Measurements from ENCODE around the gene ATP9A.

GRCh38 chr20:51756653-51757052 lies 11.5 kb downstream of the ATP9A start:
- no peak for TF ChIP-seq CTCF (IDR thresholded peaks at IDR 0.05)
- TF ChIP-seq POLR2A (IDR thresholded peaks at IDR 0.05), result no peak
